HG03378 (cell line): ENCODE measurements around the gene MDN1.

Source experiments
- ATAC-seq: cut with Tn5 transposase; IDR thresholded peaks from one replicate; pipeline ENCODE4 v1.9.1; 2021; ENCODE audit warnings: mild to moderate bottlenecking, moderate library complexity; ENCODE audit not compliant: unreplicated experiment

MDN1 gene

GRCh38 chr6:89610149-89610642 is 209.4 kb downstream of the MDN1 start:
- no peak for ATAC-seq

- no peak for ATAC-seq
Measured at GRCh38 chr6:89605861-89606260, 213.7 kb downstream of the MDN1 start.

DNA sequence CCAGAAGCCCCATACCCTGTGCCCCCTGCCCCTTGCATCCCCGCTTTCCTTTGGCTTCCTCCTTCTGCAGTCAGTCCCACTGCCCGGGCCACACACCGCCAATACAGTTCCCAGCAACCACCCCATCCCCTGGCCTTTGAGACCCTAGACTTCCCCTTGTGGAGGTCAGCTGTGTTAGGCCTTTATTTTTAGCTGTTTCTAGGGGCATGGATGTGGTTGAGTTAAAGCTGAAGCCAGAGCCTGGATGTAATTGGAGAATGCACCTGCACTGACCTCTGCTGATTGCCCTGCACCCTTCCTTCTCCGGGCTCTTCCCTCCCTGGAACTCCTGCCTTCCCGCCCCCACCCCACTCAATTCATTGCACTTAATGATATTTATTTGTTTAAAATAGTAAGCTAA is 214.9 kb downstream of the MDN1 start:
- ATAC-seq = no peak

- ATAC-seq = no peak
Measured at GRCh38 chr6:89602166-89602565, 217.4 kb downstream of the MDN1 start.

- ATAC-seq = no peak
Measured at GRCh38 chr6:89599727-89600126, 219.9 kb downstream of the MDN1 start.

- no peak for ATAC-seq
Measured at GRCh38 chr6:89597988-89598387, 221.6 kb downstream of the MDN1 start.

- ATAC-seq = no peak
Measured at GRCh38 chr6:89597372-89597771, 222.2 kb downstream of the MDN1 start.

GRCh38 chr6:89596484-89596883 is 223.1 kb downstream of the MDN1 start:
- ATAC-seq = no peak

DNA sequence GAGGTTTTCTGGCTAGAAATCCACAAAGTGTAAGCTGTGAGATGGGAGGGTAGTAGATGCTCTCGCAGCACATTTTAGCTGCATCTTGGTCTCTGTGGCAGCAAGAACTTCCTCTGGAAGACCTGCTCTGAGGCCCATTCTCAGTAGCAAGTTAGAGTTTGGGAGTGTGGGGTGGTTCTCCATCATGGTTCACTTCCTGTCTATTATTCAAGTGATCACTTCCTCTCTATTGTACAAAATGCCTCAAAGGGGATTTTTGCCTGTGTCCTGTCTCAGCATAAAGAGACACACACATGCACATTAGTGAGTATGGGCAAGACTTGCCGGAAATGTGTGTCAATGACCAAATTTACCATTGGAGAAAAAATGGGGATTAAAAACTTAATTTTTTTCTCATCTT is 223.5 kb downstream of the MDN1 start:
- peak; percentile 94 for ATAC-seq
